HEK293 (cell line): ENCODE measurements around the gene TMEM119.

Experiments used
- HOXA7 ChIP-seq: sonication (generic); formaldehyde crosslinking; IDR thresholded peaks from 2 replicates; pipeline ENCODE4 v1.8.1; 2022; ENCODE audit warnings: missing genetic modification reagents, borderline replicate concordance
- OSR2 ChIP-seq: fragments of 450-650 bp; formaldehyde crosslinking; IDR thresholded peaks from 2 replicates; pipeline ENCODE4 v1.5.1; 2016; ENCODE audit warnings: missing biosample characterization, missing genetic modification characterization
- ZNF114 ChIP-seq: fragments of 450-650 bp; formaldehyde crosslinking; IDR thresholded peaks from 2 replicates; pipeline ENCODE4 v1.5.0; 2017; ENCODE audit warnings: missing biosample characterization, missing genetic modification characterization
- ZNF138 ChIP-seq: fragments of 450-650 bp; formaldehyde crosslinking; IDR thresholded peaks from 2 replicates; pipeline ENCODE4 v1.5.1; 2016; ENCODE audit warnings: missing biosample characterization, missing genetic modification characterization, borderline replicate concordance
- ZNF155 ChIP-seq: fragments of 450-650 bp; formaldehyde crosslinking; IDR thresholded peaks from 2 replicates; pipeline ENCODE4 v1.5.1; 2016; ENCODE audit warnings: missing biosample characterization, missing genetic modification characterization
- ZNF18 ChIP-seq: fragments of 450-650 bp; formaldehyde crosslinking; IDR thresholded peaks from 2 replicates; pipeline ENCODE4 v1.5.1; 2016; ENCODE audit warnings: missing biosample characterization, missing genetic modification characterization
- ZNF211 ChIP-seq: fragments of 450-650 bp; formaldehyde crosslinking; IDR thresholded peaks from 2 replicates; pipeline ENCODE4 v1.5.1; 2016; ENCODE audit warnings: low read depth, missing biosample characterization, missing genetic modification characterization
- ZNF248 ChIP-seq: fragments of 450-650 bp; formaldehyde crosslinking; IDR thresholded peaks from 2 replicates; pipeline ENCODE4 v1.5.1; 2017; ENCODE audit warnings: missing biosample characterization, missing genetic modification characterization
- ZNF76 ChIP-seq: fragments of 450-650 bp; formaldehyde crosslinking; IDR thresholded peaks from 2 replicates; pipeline ENCODE4; 2016; ENCODE audit warnings: low read depth, missing biosample characterization, missing genetic modification characterization, borderline replicate concordance
- ZNF792 ChIP-seq: fragments of 450-650 bp; formaldehyde crosslinking; IDR thresholded peaks from 2 replicates; pipeline ENCODE4 v1.5.1; 2016; ENCODE audit warnings: missing biosample characterization, missing genetic modification characterization
- ZXDB ChIP-seq: fragments of 450-650 bp; formaldehyde crosslinking; IDR thresholded peaks from 2 replicates; pipeline ENCODE4 v1.5.1; 2016; ENCODE audit warnings: missing biosample characterization, missing genetic modification characterization
- TF ChIP-seq, protein P1 (sequence below): fragments of 450-650 bp; formaldehyde crosslinking; IDR thresholded peaks from 2 replicates; pipeline ENCODE4 v1.5.1; 2016; ENCODE audit warnings: missing biosample characterization, missing genetic modification characterization

- TF ChIP-seq, protein P1, sequence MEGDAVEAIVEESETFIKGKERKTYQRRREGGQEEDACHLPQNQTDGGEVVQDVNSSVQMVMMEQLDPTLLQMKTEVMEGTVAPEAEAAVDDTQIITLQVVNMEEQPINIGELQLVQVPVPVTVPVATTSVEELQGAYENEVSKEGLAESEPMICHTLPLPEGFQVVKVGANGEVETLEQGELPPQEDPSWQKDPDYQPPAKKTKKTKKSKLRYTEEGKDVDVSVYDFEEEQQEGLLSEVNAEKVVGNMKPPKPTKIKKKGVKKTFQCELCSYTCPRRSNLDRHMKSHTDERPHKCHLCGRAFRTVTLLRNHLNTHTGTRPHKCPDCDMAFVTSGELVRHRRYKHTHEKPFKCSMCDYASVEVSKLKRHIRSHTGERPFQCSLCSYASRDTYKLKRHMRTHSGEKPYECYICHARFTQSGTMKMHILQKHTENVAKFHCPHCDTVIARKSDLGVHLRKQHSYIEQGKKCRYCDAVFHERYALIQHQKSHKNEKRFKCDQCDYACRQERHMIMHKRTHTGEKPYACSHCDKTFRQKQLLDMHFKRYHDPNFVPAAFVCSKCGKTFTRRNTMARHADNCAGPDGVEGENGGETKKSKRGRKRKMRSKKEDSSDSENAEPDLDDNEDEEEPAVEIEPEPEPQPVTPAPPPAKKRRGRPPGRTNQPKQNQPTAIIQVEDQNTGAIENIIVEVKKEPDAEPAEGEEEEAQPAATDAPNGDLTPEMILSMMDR (tag by site-specific recombination): no peak
- no peak for TF ChIP-seq ZNF18 (tag by site-specific recombination)
- TF ChIP-seq ZNF155: no peak
- TF ChIP-seq OSR2 (tag by site-specific recombination): no peak
- TF ChIP-seq ZNF248 (tag by site-specific recombination): no peak
- no peak for TF ChIP-seq HOXA7 (CRISPR knock-in tag)
- TF ChIP-seq ZNF792 (tag by site-specific recombination): no peak
- TF ChIP-seq ZNF211: no peak
- no peak for TF ChIP-seq ZXDB (tag by site-specific recombination)
- TF ChIP-seq ZNF76 (tag by site-specific recombination): no peak
- TF ChIP-seq ZNF114 (tag by site-specific recombination): no peak
- no peak for TF ChIP-seq ZNF138 (tag by site-specific recombination)
Measured at GRCh38 chr12:108577458-108577857, 20.4 kb downstream of the TMEM119 start.
